Endothelial cell of umbilical vein (primary cell): ENCODE results near the gene MRPS27. TPM values are rescaled to one million over a fixed set of nuclear protein-coding genes. Genes with fewer than 3 reads are reported as not detected.
A peak's percentile ranks its signal among the peaks of the same experiment; 100 is the strongest.

Experiments used
- BruUV-seq: library from RNA; stranded (reverse); fragments of 400-500 nt; replicated peaks from 2 replicates; lab custom pipeline; 2021; lab: Mats Ljungman, UMichigan
- CTCF ChIA-PET: fragments of 300-600, 350-600 bp; sonication (Branson Sonifier 250); formaldehyde crosslinking; loops from one replicate; lab custom pipeline; 2021; ENCODE audit warnings: antibody characterized with exemption, inconsistent platforms; lab: Charles Lee
- POLR2A ChIA-PET: fragments of 300-600, 350-600 bp; sonication (Branson Sonifier 250); formaldehyde crosslinking; loops from one replicate; lab custom pipeline; 2021; ENCODE audit warnings: antibody characterized with exemption, inconsistent platforms; lab: Charles Lee
- DNase-seq: peaks from one replicate; pipeline ENCODE4 v3.0.0-alpha.2; 2011; ENCODE audit warnings: low read depth, low spot score
- FAIRE-seq: peaks from 2 replicates; lab custom pipeline; 2011; peaks lifted over from hg19 to GRCh38; lab: Jason Lieb, UNC
- H2AFZ ChIP-seq: 2 replicates; pipeline ENCODE4 v1.6.0; 2012; ENCODE audit warnings: low read depth, low read length, control low read depth, inconsistent platforms
- H3K27ac ChIP-seq: 2 replicates; pipeline ENCODE4 v1.5.1; 2011; ENCODE audit warnings: low read depth, mild to moderate bottlenecking, control low read depth, low read length, moderate library complexity; ENCODE audit not compliant: insufficient read depth
- H3K27me3 ChIP-seq, 2 experiments: 2 replicates each; pipeline versions ENCODE4 v1.6.0 to v1.6.1; 2011; ENCODE audit warnings: low read length in 2 of 2, mixed read lengths in 1 of 2; ENCODE audit not compliant: control insufficient read depth in 2 of 2, insufficient read depth in 2 of 2
- H3K36me3 ChIP-seq, 2 experiments: 2 replicates in 1 of 2; 3 replicates in 1 of 2; pipeline ENCODE4 v1.5.1; 2011; ENCODE audit warnings: low read length in 2 of 2, mild to moderate bottlenecking in 1 of 2, moderate library complexity in 1 of 2; ENCODE audit not compliant: control insufficient read depth in 2 of 2, insufficient read depth in 2 of 2; ENCODE audit errors: extremely low read depth in 1 of 2
- H3K4me1 ChIP-seq: 3 replicates; pipeline ENCODE4 v1.5.1; 2011; ENCODE audit warnings: mild to moderate bottlenecking, low read length; ENCODE audit not compliant: control insufficient read depth, insufficient read depth; ENCODE audit errors: extremely low read depth
- H3K4me2 ChIP-seq: 2 replicates; pipeline ENCODE4 v1.6.1; 2011; ENCODE audit warnings: low read length, control low read depth, mixed read lengths; ENCODE audit not compliant: insufficient read depth
- H3K4me3 ChIP-seq, 3 experiments: fragments of 200-600 bp in 1 of 3; sonication (generic), shearing (Covaris generic) in 1 of 3; replicated peaks in 1 of 3; 2 replicates each; pipeline ENCODE4 v1.5.1; 2011 to 2016; ENCODE audit warnings: control low read depth in 3 of 3, low read length in 3 of 3, mild to moderate bottlenecking in 2 of 3, inconsistent platforms in 1 of 3, low read depth in 1 of 3, moderate library complexity in 1 of 3; ENCODE audit not compliant: insufficient read depth in 1 of 3
- H3K79me2 ChIP-seq: 2 replicates; pipeline ENCODE4 v1.6.0; 2012; ENCODE audit warnings: low read length, inconsistent platforms; ENCODE audit not compliant: control insufficient read depth, insufficient read depth
- H3K9ac ChIP-seq: replicated peaks from 2 replicates; pipeline ENCODE3; 2011; ENCODE audit warnings: low read length, control low read depth; ENCODE audit not compliant: insufficient read depth; ENCODE audit errors: extremely low read depth
- H3K9me1 ChIP-seq: replicated peaks from 3 replicates; pipeline ENCODE4 v1.6.0; 2011; ENCODE audit warnings: mild to moderate bottlenecking, low read length; ENCODE audit not compliant: control insufficient read depth, insufficient read depth; ENCODE audit errors: extremely low read depth
- H3K9me3 ChIP-seq: replicated peaks from 2 replicates; pipeline ENCODE4 v1.5.1; 2012; ENCODE audit warnings: low read length, inconsistent platforms; ENCODE audit not compliant: control insufficient read depth, insufficient read depth
- H4K20me1 ChIP-seq: replicated peaks from 2 replicates; pipeline ENCODE3; 2011; ENCODE audit warnings: mild to moderate bottlenecking, low read length; ENCODE audit not compliant: control insufficient read depth, insufficient read depth; ENCODE audit errors: extremely low read depth
- FOS ChIP-seq: IDR thresholded peaks from 2 replicates; pipeline ENCODE4 v1.6.1; 2011; ENCODE audit warnings: mild to moderate bottlenecking, low read length, moderate library complexity, borderline replicate concordance; ENCODE audit not compliant: insufficient read depth
- GATA2 ChIP-seq: IDR thresholded peaks from 2 replicates; pipeline ENCODE4 v1.7.0; 2011; ENCODE audit warnings: low read depth, mild to moderate bottlenecking, moderate library complexity, mixed read lengths, low read length; ENCODE audit not compliant: insufficient read length, insufficient read depth
- JUN ChIP-seq: IDR thresholded peaks from 2 replicates; pipeline ENCODE4 v1.6.1; 2011; ENCODE audit warnings: borderline replicate concordance, low read depth; ENCODE audit not compliant: insufficient read length, insufficient read depth
- POLR2AphosphoS5 ChIP-seq: IDR thresholded peaks from 2 replicates; pipeline ENCODE4 v1.6.1; 2012; ENCODE audit warnings: low read depth, mild to moderate bottlenecking, control low read depth, low read length, moderate library complexity; ENCODE audit not compliant: insufficient read depth
- dilution Hi-C: fragments of 300-500 bp; cut with MboI; formaldehyde crosslinking; loops from one replicate; pipeline ENCODE4 v1.15.0; 2019; ENCODE audit warnings: low sequenced_read_pairs; ENCODE audit not compliant: extremely low pct_ligation_motif_present
- intact Hi-C: fragments of 100-400 bp; cut with micrococcal nuclease; formaldehyde crosslinking; loops from one replicate; pipeline ENCODE4 v1.10.0; 2022
- polyA plus RNA-seq, 4 experiments: library from polyadenylated mRNA; depleted of rRNA in 3 of 4; stranded (reverse) in 3 of 4; unstranded in 1 of 4; fragments of >200 nt; gene quantifications; 2 replicates each; pipeline versions ENCODE4 v1.2.1 to v1.2.3, GENCODE V29; 2011 to 2012; ENCODE audit warnings: missing spikeins in 1 of 4
- total RNA-seq: library from RNA; stranded (reverse); gene quantifications from 2 replicates; pipeline ENCODE4 v1.2.3, GENCODE V29; 2021
- TF ChIP-seq, protein P1 (sequence below), 2 donors: IDR thresholded peaks; 1 replicate in 1 of 2; 2 replicates in 1 of 2; pipeline ENCODE4 v1.5.1; 2011; ENCODE audit warnings: low read length in 2 of 2, mild to moderate bottlenecking in 2 of 2, moderate library complexity in 2 of 2, control low read depth in 1 of 2, inconsistent platforms in 1 of 2, low read depth in 1 of 2; ENCODE audit not compliant: insufficient read depth in 1 of 2; ENCODE audit errors: extremely low read depth in 1 of 2

Gene MRPS27
- total and polyA plus RNA-seq, 2 donors (not counting 3 experiments of a cell fraction or from before 2014, with no cell fraction given), result 56.0 to 67.1 TPM

DNA sequence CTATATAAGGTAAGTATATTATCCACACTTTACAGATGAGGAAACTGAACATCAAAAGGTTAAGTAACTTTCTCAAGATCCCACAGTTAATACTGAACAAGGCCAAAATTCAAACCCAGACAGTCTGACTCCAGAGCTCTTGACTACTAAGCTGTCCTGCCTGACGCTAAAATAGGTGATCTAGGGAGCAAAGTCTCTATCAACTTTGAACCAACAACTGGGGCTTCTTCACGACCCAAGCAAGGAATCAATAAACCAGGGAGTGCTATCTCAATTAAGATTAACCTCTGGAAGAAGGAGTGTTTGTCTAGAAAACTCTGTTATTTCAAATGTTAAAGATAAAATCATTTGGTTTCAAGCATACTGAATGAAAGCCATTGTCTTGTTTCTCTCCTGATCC is 64.4 kb downstream of the MRPS27 start:
- FAIRE-seq (no peak), DNase-seq (peak; percentile 39)
- H3K27me3 ChIP-seq, result no peaks in the 10 kb centered on the region
- ChIA-PET POLR2A (interaction anchor here (1.0 kb wide), 1 partner anchor 26 kb away, joined by 3 read pairs; no protein-coding TSS in a partner anchor), CTCF (interaction anchor here (1.2 to 1.4 kb wide), 2 partner anchors 25 to 101 kb away, joined by 3 read pairs; no protein-coding TSS in a partner anchor)
- intact Hi-C loops (loop anchor here (1.0 kb wide), 1 partner anchor 8 kb away; no protein-coding TSS in a partner anchor), dilution Hi-C loops (no loop called here)
- no peak for TF ChIP-seq FOS
- no peak overlapping the region for H3K4me3 ChIP-seq
- H4K20me1 ChIP-seq, result no peaks in the 10 kb centered on the region
- H3K9me3 ChIP-seq, result no peaks in the 10 kb centered on the region
- peak overlapping the region; percentile 57 for H3K4me2 ChIP-seq
- peak overlapping the region; percentile 69 for H3K27ac ChIP-seq
- no peak overlapping the region for H2AFZ ChIP-seq
- H3K9ac ChIP-seq, result peak overlapping the region; percentile 17
- H3K79me2 ChIP-seq, result peaks cover 15% of the 10 kb centered on the region
- BruUV-seq, result no TSS peak
- no peaks in the 10 kb centered on the region for H3K9me1 ChIP-seq
- no peaks in the 10 kb centered on the region for H3K36me3 ChIP-seq
- H3K4me1 ChIP-seq, result peaks cover 66% of the 10 kb centered on the region

DNA sequence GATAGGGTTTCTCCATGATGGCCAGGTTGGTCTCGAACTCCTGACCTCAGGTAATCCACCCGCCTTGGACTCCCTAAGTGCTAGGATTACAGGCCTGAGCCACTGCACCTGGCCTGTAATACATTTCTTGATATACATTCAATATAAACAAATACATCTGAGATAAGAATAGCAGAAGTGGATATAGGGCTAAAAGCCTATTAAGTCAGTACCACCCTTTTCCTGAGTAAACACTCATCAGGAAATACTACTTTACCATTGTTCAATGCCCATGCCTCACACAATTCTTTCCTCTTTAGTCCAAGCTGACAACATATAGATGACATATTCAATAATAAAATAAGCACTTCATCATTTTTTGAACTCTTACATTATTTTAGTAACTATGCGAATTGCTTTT is 64.8 kb downstream of the MRPS27 start:
- Histone ChIP-seq H3K27me3 (no peaks in the 10 kb centered on the region), H3K36me3 (no peaks in the 10 kb centered on the region), H4K20me1 (no peaks in the 10 kb centered on the region), H3K4me1 (peaks cover 66% of the 10 kb centered on the region), H3K27ac (peak overlapping the region; percentile 69), H3K9me1 (no peaks in the 10 kb centered on the region), H3K9me3 (no peaks in the 10 kb centered on the region), H3K9ac (no peak overlapping the region), H2AFZ (no peak overlapping the region), H3K4me2 (peak overlapping the region; percentile 57), H3K79me2 (peaks cover 13% of the 10 kb centered on the region), H3K4me3 (no peak overlapping the region)
- dilution Hi-C loops (no loop called here), intact Hi-C loops (loop anchor here (1.0 kb wide), 1 partner anchor 8 kb away; no protein-coding TSS in a partner anchor)
- ChIA-PET POLR2A (interaction anchor here (1.0 kb wide), 1 partner anchor 27 kb away, joined by 3 read pairs; no protein-coding TSS in a partner anchor), CTCF (interaction anchor here (1.2 to 1.6 kb wide), 3 partner anchors 10 to 101 kb away, joined by 3 to 5 read pairs (median 3); no protein-coding TSS in a partner anchor)
- no TSS peak for BruUV-seq
- TF ChIP-seq GATA2 (peak; percentile 75), JUN (peak; percentile 29), FOS (peak; percentile 47), POLR2AphosphoS5 (peak; percentile 51)
- TF ChIP-seq, protein P1, sequence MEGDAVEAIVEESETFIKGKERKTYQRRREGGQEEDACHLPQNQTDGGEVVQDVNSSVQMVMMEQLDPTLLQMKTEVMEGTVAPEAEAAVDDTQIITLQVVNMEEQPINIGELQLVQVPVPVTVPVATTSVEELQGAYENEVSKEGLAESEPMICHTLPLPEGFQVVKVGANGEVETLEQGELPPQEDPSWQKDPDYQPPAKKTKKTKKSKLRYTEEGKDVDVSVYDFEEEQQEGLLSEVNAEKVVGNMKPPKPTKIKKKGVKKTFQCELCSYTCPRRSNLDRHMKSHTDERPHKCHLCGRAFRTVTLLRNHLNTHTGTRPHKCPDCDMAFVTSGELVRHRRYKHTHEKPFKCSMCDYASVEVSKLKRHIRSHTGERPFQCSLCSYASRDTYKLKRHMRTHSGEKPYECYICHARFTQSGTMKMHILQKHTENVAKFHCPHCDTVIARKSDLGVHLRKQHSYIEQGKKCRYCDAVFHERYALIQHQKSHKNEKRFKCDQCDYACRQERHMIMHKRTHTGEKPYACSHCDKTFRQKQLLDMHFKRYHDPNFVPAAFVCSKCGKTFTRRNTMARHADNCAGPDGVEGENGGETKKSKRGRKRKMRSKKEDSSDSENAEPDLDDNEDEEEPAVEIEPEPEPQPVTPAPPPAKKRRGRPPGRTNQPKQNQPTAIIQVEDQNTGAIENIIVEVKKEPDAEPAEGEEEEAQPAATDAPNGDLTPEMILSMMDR (IDR thresholded peaks at IDR 0.05; ENCODE audit: extremely low read depth in 1 of 2, insufficient read depth in 1 of 2, low read depth in 1 of 2, low read length in 2 of 2), result no peak
- FAIRE-seq (peak; percentile 21), DNase-seq (peak; percentile 79)
